Activated gamma-delta T cell treated with anti-CD3 and anti-CD28 coated beads, Interleukin-2, amount 50 U/mL, for 16 hours (primary cell): ENCODE measurements around the gene TUBGCP6.
A peak's percentile ranks its signal among the peaks of the same experiment; 100 is the strongest.

Experiments used
- DNase-seq: peaks from one replicate; pipeline ENCODE4 v3.0.0-alpha.2; 2020; ENCODE audit warnings: low read depth

The TUBGCP6 gene

GRCh38 chr22:50264104-50264745, 19.4 kb upstream of the TUBGCP6 start:
- DNase-seq: no peak

GRCh38 chr22:50262973-50263617, 18.3 kb upstream of the TUBGCP6 start:
- no peak for DNase-seq

GRCh38 chr22:50262460-50262911, 17.7 kb upstream of the TUBGCP6 start:
- no peak for DNase-seq

GRCh38 chr22:50261615-50262459, 17.0 kb upstream of the TUBGCP6 start, which contains the start of gene MAPK12:
TSS of gene MAPK12 (minus strand) at chr22:50261683. CDS start at chr22:50261509, 174 bp downstream.
- no peak for DNase-seq

- no peak for DNase-seq
Measured at GRCh38 chr22:50260801-50261614, 16.2 kb upstream of the TUBGCP6 start.

- no peak for DNase-seq
Measured at GRCh38 chr22:50260434-50260800, 15.6 kb upstream of the TUBGCP6 start.

GRCh38 chr22:50259302-50259701, 14.5 kb upstream of the TUBGCP6 start:
- no peak for DNase-seq

GRCh38 chr22:50258361-50259292, 13.8 kb upstream of the TUBGCP6 start:
- DNase-seq: no peak

- no peak for DNase-seq
Measured at GRCh38 chr22:50257451-50258360, 12.9 kb upstream of the TUBGCP6 start.

GRCh38 chr22:50257041-50257440, 12.2 kb upstream of the TUBGCP6 start:
- DNase-seq: no peak

GRCh38 chr22:50256258-50256862, 11.5 kb upstream of the TUBGCP6 start:
- DNase-seq: no peak

GRCh38 chr22:50255607-50256006, 10.8 kb upstream of the TUBGCP6 start:
- no peak for DNase-seq

- DNase-seq: no peak
Measured at GRCh38 chr22:50255099-50255498, 10.3 kb upstream of the TUBGCP6 start.

- DNase-seq: no peak
Measured at GRCh38 chr22:50253941-50254340, 9.1 kb upstream of the TUBGCP6 start.

GRCh38 chr22:50253046-50253915, 8.5 kb upstream of the TUBGCP6 start:
- DNase-seq: no peak

GRCh38 chr22:50252082-50253045, 7.5 kb upstream of the TUBGCP6 start:
- peak; percentile 65 for DNase-seq

GRCh38 chr22:50251477-50252081, 6.8 kb upstream of the TUBGCP6 start:
- DNase-seq: no peak
